ENCODE data around the gene RIOX2.

- no peak for TF ChIP-seq EZH2 (IDR thresholded peaks at IDR 0.05; ENCODE audit: insufficient read depth, poor library complexity, severe bottlenecking)
- no peak for TF ChIP-seq EZH2phosphoT487 (IDR thresholded peaks at IDR 0.05; ENCODE audit: insufficient read depth, low read depth)
Observed at GRCh38 chr3:97958396-97958795, 13.8 kb downstream of the RIOX2 start.

All from GM23248 (cell line).